Erythroblast (primary cell): ENCODE data around the gene ZMIZ1.

Experiments used
- GATA1 ChIP-seq: IDR thresholded peaks from 2 replicates; pipeline ENCODE4 v1.6.1; 2011; ENCODE audit warnings: low read depth, mild to moderate bottlenecking, control low read depth, low read length, moderate library complexity
- POLR2A ChIP-seq: IDR thresholded peaks from 2 replicates; pipeline ENCODE4 v1.6.1; 2011; ENCODE audit warnings: mild to moderate bottlenecking, low read length

GRCh38 chr10:79201706-79202105 lies 132.9 kb downstream of the ZMIZ1 start:
- no peak for TF ChIP-seq POLR2A
- TF ChIP-seq GATA1 = no peak
